IMR-90 (cell line): ENCODE data around the gene B9D1. TPM values are rescaled to one million over a fixed set of nuclear protein-coding genes. Genes with fewer than 3 reads are reported as not detected.

Experiments used
- ATAC-seq: fragments of 200-7000 bp; cut with Tn5 transposase; 2 replicates; pipeline ENCODE4 v1.9.1; 2020; ENCODE audit warnings: low read depth, mild to moderate bottlenecking, moderate library complexity
- BruUV-seq: library from RNA; stranded (reverse); fragments of 400-500 nt; replicated peaks from 2 replicates; lab custom pipeline; 2021; lab: Mats Ljungman, UMichigan
- CTCF ChIA-PET: fragments of 300-600 bp; formaldehyde crosslinking; extraction: SDS; loops from one replicate; lab custom pipeline; 2021; ENCODE audit warnings: antibody characterized with exemption; lab: Yijun Ruan, JAX
- POLR2A ChIA-PET: fragments of 300-600 bp; sonication (Branson Sonifier 250); formaldehyde crosslinking; loops from one replicate; lab custom pipeline; 2022; ENCODE audit warnings: antibody characterized with exemption; ENCODE audit not compliant: unreplicated experiment; lab: Charles Lee
- DNase-seq: peaks from one replicate; pipeline ENCODE4 v3.0.0; 2013
- H2AFZ ChIP-seq: replicated peaks from 2 replicates; pipeline ENCODE3; 2013; ENCODE audit warnings: low read length, mild to moderate bottlenecking; ENCODE audit not compliant: poor library complexity
- H2AK5ac ChIP-seq: 2 replicates; pipeline ENCODE4 v1.6.1; 2013; ENCODE audit warnings: low read depth, low read length, inconsistent platforms
- H2AK9ac ChIP-seq: replicated peaks from 2 replicates; pipeline ENCODE3; 2013; ENCODE audit warnings: mild to moderate bottlenecking, low read depth, low read length, moderate library complexity; ENCODE audit not compliant: poor library complexity
- H2BK120ac ChIP-seq: 2 replicates; pipeline ENCODE4 v1.6.1; 2013; ENCODE audit warnings: low read depth, low read length, inconsistent platforms
- H2BK15ac ChIP-seq: 3 replicates; pipeline ENCODE4 v1.6.1; 2013; ENCODE audit warnings: low read depth, low read length, inconsistent platforms
- H2BK20ac ChIP-seq: 2 replicates; pipeline ENCODE4 v1.6.1; 2013; ENCODE audit warnings: low read depth, mild to moderate bottlenecking, inconsistent platforms, low read length, moderate library complexity
- H2BK5ac ChIP-seq: 2 replicates; pipeline ENCODE4 v1.6.1; 2013; ENCODE audit warnings: mild to moderate bottlenecking, low read depth, low read length, inconsistent platforms; ENCODE audit not compliant: poor library complexity, severe bottlenecking
- H3K14ac ChIP-seq: replicated peaks from 2 replicates; pipeline ENCODE4 v1.6.1; 2013; ENCODE audit warnings: low read depth, low read length, inconsistent platforms
- H3K18ac ChIP-seq: 2 replicates; pipeline ENCODE4 v1.6.1; 2013; ENCODE audit warnings: low read depth, low read length, control low read depth
- H3K23ac ChIP-seq: 2 replicates; pipeline ENCODE4 v1.6.1; 2013; ENCODE audit warnings: low read depth, low read length, inconsistent platforms
- H3K27ac ChIP-seq: 2 replicates; pipeline ENCODE4 v1.5.1; 2013; ENCODE audit warnings: mild to moderate bottlenecking, control low read depth, low read length; ENCODE audit not compliant: insufficient read depth
- H3K27me3 ChIP-seq: 2 replicates; pipeline ENCODE4 v1.6.1; 2013; ENCODE audit warnings: low read length; ENCODE audit not compliant: control insufficient read depth, insufficient read depth
- H3K36me3 ChIP-seq: 2 replicates; pipeline ENCODE4 v1.6.1; 2013; ENCODE audit warnings: low read length, mixed read lengths; ENCODE audit not compliant: control insufficient read depth, insufficient read depth
- H3K4ac ChIP-seq: 2 replicates; pipeline ENCODE4 v1.6.1; 2013; ENCODE audit warnings: low read depth, low read length, inconsistent platforms
- H3K4me1 ChIP-seq: 2 replicates; pipeline ENCODE4 v1.6.1; 2013; ENCODE audit warnings: low read length, mixed read lengths; ENCODE audit not compliant: control insufficient read depth, insufficient read depth
- H3K4me2 ChIP-seq: 2 replicates; pipeline ENCODE4 v1.6.1; 2013; ENCODE audit warnings: low read depth, mild to moderate bottlenecking, control low read depth, low read length, moderate library complexity
- H3K4me3 ChIP-seq: 2 replicates; pipeline ENCODE4 v1.5.1; 2013; ENCODE audit warnings: low read depth, mild to moderate bottlenecking, control low read depth, low read length, moderate library complexity; ENCODE audit not compliant: insufficient read depth
- H3K56ac ChIP-seq: 2 replicates; pipeline ENCODE4 v1.6.1; 2013; ENCODE audit warnings: low read length, inconsistent platforms; ENCODE audit not compliant: insufficient read depth; ENCODE audit errors: extremely low read depth
- H3K79me1 ChIP-seq, 2 experiments: 2 replicates each; pipeline ENCODE4 v1.6.1; 2013; ENCODE audit warnings: low read length in 2 of 2, inconsistent platforms in 1 of 2, low read depth in 1 of 2
- H3K9ac ChIP-seq: 2 replicates; pipeline ENCODE4 v1.6.1; 2013; ENCODE audit warnings: low read depth, low read length, control low read depth
- H3K9me1 ChIP-seq: 2 replicates; pipeline ENCODE4 v1.6.1; 2013; ENCODE audit warnings: low read length, inconsistent platforms; ENCODE audit not compliant: insufficient read depth
- H3K9me3 ChIP-seq: 2 replicates; pipeline ENCODE4 v1.6.1; 2013; ENCODE audit warnings: low read length; ENCODE audit not compliant: control insufficient read depth, insufficient read depth
- H4K20me1 ChIP-seq: 2 replicates; pipeline ENCODE4 v1.6.1; 2013; ENCODE audit warnings: low read length, inconsistent platforms; ENCODE audit not compliant: insufficient read depth
- H4K5ac ChIP-seq: 2 replicates; pipeline ENCODE4 v1.6.1; 2013; ENCODE audit warnings: mild to moderate bottlenecking, low read depth, low read length, control low read depth
- H4K8ac ChIP-seq, 2 experiments: 2 replicates each; pipeline ENCODE4 v1.6.1; 2013; ENCODE audit warnings: low read depth in 2 of 2, low read length in 2 of 2, control low read depth in 1 of 2, inconsistent platforms in 1 of 2
- H4K91ac ChIP-seq: 2 replicates; pipeline ENCODE4 v1.6.1; 2013; ENCODE audit warnings: low read depth, low read length, inconsistent platforms; ENCODE audit not compliant: insufficient read depth
- CEBPB ChIP-seq: IDR thresholded peaks from 2 replicates; pipeline ENCODE4 v1.6.1; 2012; ENCODE audit warnings: low read depth, low read length, improper control_type of control experiment
- MAFK ChIP-seq: IDR thresholded peaks from 2 replicates; pipeline ENCODE4 v1.6.1; 2012; ENCODE audit warnings: low read depth, low read length, improper control_type of control experiment
- MXI1 ChIP-seq: IDR thresholded peaks from 2 replicates; pipeline ENCODE4 v1.6.1; 2012; ENCODE audit warnings: low read depth, mild to moderate bottlenecking, low read length, moderate library complexity, borderline replicate concordance
- NFE2L2 ChIP-seq: fragments of 150-350 bp; IDR thresholded peaks from 2 replicates; pipeline ENCODE4 v1.6.1; 2016; ENCODE audit warnings: low read depth, mild to moderate bottlenecking, low read length
- POLR2A ChIP-seq: IDR thresholded peaks from 2 replicates; pipeline ENCODE4 v1.6.1; 2012; ENCODE audit warnings: mild to moderate bottlenecking, low read depth, low read length
- RAD21 ChIP-seq: IDR thresholded peaks from 2 replicates; pipeline ENCODE4 v1.6.1; 2012; ENCODE audit warnings: low read length, improper control_type of control experiment
- SMC3 ChIP-seq: fragments of 150-350 bp; IDR thresholded peaks from 2 replicates; pipeline ENCODE4 v1.6.1; 2016; ENCODE audit warnings: low read depth, mild to moderate bottlenecking, antibody characterized with exemption, low read length, moderate library complexity
- WGBS, 2 experiments: methylation state at CpG; one replicate each; pipeline versions ENCODE4 v1.1.5 to v1.1.7; 2013; ENCODE audit warnings: missing lambda C conversion rate in 2 of 2; ENCODE audit not compliant: insufficient read length in 1 of 2; ENCODE audit errors: extremely low coverage in 2 of 2; 5-methylcytosine and 5-hydroxymethylcytosine counted together
- dilution Hi-C: fragments of 300-500 bp; cut with HindIII; formaldehyde crosslinking; loops from one replicate; pipeline ENCODE4 v1.14.3; 2018; ENCODE audit warnings: low sequenced_read_pairs; ENCODE audit not compliant: unreplicated experiment
- in situ Hi-C: fragments of 300-500 bp; cut with MboI; formaldehyde crosslinking; loops from 3 replicates; pipeline ENCODE4 v1.14.3; 2019; ENCODE audit warnings: low sequenced_read_pairs, inconsistent platforms, mixed read lengths
- intact Hi-C: fragments of 100-400 bp; cut with micrococcal nuclease; formaldehyde crosslinking; loops from 2 replicates; pipeline ENCODE4 v1.10.0; 2022
- polyA plus RNA-seq, 3 experiments: library from polyadenylated mRNA; depleted of rRNA; stranded (reverse); fragments of >200 nt; gene quantifications; 2 replicates each; pipeline ENCODE4 v1.2.3, GENCODE V29; 2012; ENCODE audit warnings: low replicate concordance in 1 of 3
- total RNA-seq: library from RNA; depleted of rRNA; stranded (reverse); fragments of >200 nt; gene quantifications from 2 replicates; pipeline ENCODE4 v1.2.3, GENCODE V29; 2012
- TF ChIP-seq, protein P1 (sequence below): fragments of 150-350 bp; IDR thresholded peaks from 2 replicates; pipeline ENCODE4 v1.6.1; 2016; ENCODE audit warnings: low read depth, mild to moderate bottlenecking, low read length, moderate library complexity, borderline replicate concordance

Gene B9D1
- total and polyA plus RNA-seq, 2 of the 4 experiments (the other 2 are of a cell fraction) = 42.5 to 43.8 TPM

DNA sequence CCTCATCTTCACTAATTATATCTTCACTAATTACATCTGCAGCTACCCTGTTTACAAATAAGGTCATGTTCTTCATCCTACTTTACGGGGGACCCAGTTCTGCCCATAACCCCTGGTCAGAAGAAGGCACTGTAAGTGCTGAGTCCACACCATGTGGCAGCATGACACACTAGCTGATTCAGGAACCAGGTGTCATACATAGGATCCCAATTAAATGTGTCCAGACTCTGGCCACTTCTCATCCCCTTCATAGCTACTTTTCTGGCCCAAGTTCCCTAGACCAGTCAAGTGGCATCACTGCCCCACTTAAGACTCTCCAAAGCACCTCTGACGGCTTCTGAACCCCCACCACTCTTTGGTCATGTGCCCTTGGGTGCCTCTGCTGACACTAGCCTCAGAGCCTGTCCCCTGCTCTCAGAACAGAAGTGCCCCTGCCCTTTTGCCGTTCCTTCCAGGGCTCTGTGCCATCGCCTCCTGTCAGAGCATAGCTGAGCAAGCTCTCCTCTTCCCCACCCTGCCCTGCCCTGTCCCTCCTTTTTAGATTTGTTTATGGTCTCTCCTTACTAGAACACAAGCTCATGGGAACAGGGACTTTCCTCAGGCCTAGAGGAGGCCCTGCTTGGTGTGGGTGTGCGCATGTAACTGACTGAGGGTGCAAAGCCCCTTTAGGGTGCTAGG, 61.1 kb downstream of the B9D1 start:
- Histone ChIP-seq H3K4me3 (no peak overlapping the region), H4K5ac (no peak overlapping the region), H2AFZ (no peak overlapping the region), H4K91ac (no peak overlapping the region), H3K27me3 (no peaks in the 10 kb centered on the region), H3K9me1 (peaks cover 40% of the 10 kb centered on the region), H3K27ac (no peak overlapping the region), H2BK15ac (no peak overlapping the region), H2AK5ac (no peak overlapping the region), H3K4me2 (no peak overlapping the region), H3K4me1 (peaks cover 10% of the 10 kb centered on the region), H3K79me1 (peaks cover 30 to 93% of the 10 kb centered on the region in 2 experiments), H3K9me3 (no peaks in the 10 kb centered on the region), H4K20me1 (peaks cover 40% of the 10 kb centered on the region), H3K4ac (no peak overlapping the region), H3K18ac (no peak overlapping the region), H2BK5ac (no peak overlapping the region), H3K14ac (no peak overlapping the region), H4K8ac (no peak overlapping the region), H2AK9ac (no peak overlapping the region), H3K9ac (no peak overlapping the region), H3K56ac (no peak overlapping the region), H3K36me3 (peaks cover 15% of the 10 kb centered on the region; the same call in 1 of the 2 replicates), H2BK120ac (no peak overlapping the region), H2BK20ac (no peak overlapping the region), H3K23ac (no peak overlapping the region)
- 92% methylated on average over 2 of the region's 5 CpGs; no CpG with 5 or more reads in 1 of the 2 experiments for WGBS, 2 experiments
- no TSS peak for BruUV-seq
- TF ChIP-seq, protein P1, sequence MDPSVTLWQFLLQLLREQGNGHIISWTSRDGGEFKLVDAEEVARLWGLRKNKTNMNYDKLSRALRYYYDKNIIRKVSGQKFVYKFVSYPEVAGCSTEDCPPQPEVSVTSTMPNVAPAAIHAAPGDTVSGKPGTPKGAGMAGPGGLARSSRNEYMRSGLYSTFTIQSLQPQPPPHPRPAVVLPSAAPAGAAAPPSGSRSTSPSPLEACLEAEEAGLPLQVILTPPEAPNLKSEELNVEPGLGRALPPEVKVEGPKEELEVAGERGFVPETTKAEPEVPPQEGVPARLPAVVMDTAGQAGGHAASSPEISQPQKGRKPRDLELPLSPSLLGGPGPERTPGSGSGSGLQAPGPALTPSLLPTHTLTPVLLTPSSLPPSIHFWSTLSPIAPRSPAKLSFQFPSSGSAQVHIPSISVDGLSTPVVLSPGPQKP = no peak
- TF ChIP-seq SMC3 (no peak), POLR2A (no peak), CEBPB (no peak), MXI1 (no peak), RAD21 (no peak), MAFK (no peak), NFE2L2 (no peak)
- ATAC-seq = no peak
- ChIA-PET POLR2A (no interaction called here), CTCF (no interaction called here)
- in situ Hi-C loops = no loop called here
- no peak for DNase-seq
- dilution Hi-C loops = no loop called here
- intact Hi-C loops = no loop called here
